AG04450 (cell line): ENCODE data around the gene NR2F1. TPM values are rescaled to one million over a fixed set of nuclear protein-coding genes. Genes with fewer than 3 reads are reported as not detected.

Experiments
- CTCF ChIA-PET: fragments of 300-600, 350-600 bp; formaldehyde crosslinking; extraction: SDS; loops from one replicate; lab custom pipeline; 2022; ENCODE audit warnings: antibody characterized with exemption, inconsistent platforms; lab: Charles Lee
- POLR2A ChIA-PET: fragments of 350-600 bp; formaldehyde crosslinking; extraction: SDS; loops from one replicate; lab custom pipeline; 2021; ENCODE audit warnings: antibody characterized with exemption, inconsistent platforms; lab: Yijun Ruan, JAX
- DNase-seq: peaks from one replicate; pipeline ENCODE4 v3.0.0-alpha.2; 2011; ENCODE audit warnings: low read depth, low spot score
- H3K27ac ChIP-seq: one replicate; pipeline ENCODE4 v1.5.1; 2012; ENCODE audit warnings: low read depth, low read length, control low read depth
- H3K27me3 ChIP-seq: one replicate; pipeline ENCODE4 v1.6.0; 2012; ENCODE audit warnings: low read length; ENCODE audit not compliant: control insufficient read depth, insufficient read depth
- H3K4me3 ChIP-seq: 2 replicates; pipeline ENCODE4 v1.5.1; 2011; ENCODE audit warnings: mild to moderate bottlenecking, low read depth, low read length, control low read depth
- H3K9me3 ChIP-seq: 2 replicates; pipeline ENCODE4 v1.5.1; 2012; ENCODE audit warnings: low read length; ENCODE audit not compliant: control insufficient read depth, insufficient read depth
- CTCF ChIP-seq: IDR thresholded peaks from 2 replicates; pipeline ENCODE4 v1.5.1; 2011; ENCODE audit warnings: low read depth, low read length, control low read depth, inconsistent platforms
- polyA plus RNA-seq: library from polyadenylated mRNA; depleted of rRNA; stranded (reverse); fragments of >200 nt; gene quantifications from 2 replicates; pipeline ENCODE4 v1.2.3, GENCODE V29; 2011

Gene NR2F1
- polyA plus RNA-seq, 1 experiment: 47.9 TPM

GRCh38 chr5:93585767-93586385, 2.9 kb downstream of the NR2F1 start:
- ChIA-PET CTCF (interaction anchor here (0.5 to 2.1 kb wide), 5 partner anchors 22 to 1364 kb away, joined by 3 to 13 read pairs (median 3); no protein-coding TSS in a partner anchor), POLR2A (no interaction called here)
- Histone ChIP-seq H3K4me3 (peak overlapping the region; percentile 92), H3K27me3 (no peaks in the 10 kb centered on the region), H3K27ac (peak overlapping the region; percentile 75), H3K9me3 (no peaks in the 10 kb centered on the region; the same call in 1 of the 2 replicates)
- DNase-seq: no peak
- TF ChIP-seq CTCF: no peak

GRCh38 chr5:93586736-93587596, 3.9 kb downstream of the NR2F1 start:
- H3K4me3 ChIP-seq: peak overlapping the region; percentile 92
- POLR2A ChIA-PET: interaction anchor here (0.7 to 1.4 kb wide), 7 partner anchors 14 to 544 kb away, joined by 3 to 7 read pairs (median 3); no protein-coding TSS in a partner anchor

DNA sequence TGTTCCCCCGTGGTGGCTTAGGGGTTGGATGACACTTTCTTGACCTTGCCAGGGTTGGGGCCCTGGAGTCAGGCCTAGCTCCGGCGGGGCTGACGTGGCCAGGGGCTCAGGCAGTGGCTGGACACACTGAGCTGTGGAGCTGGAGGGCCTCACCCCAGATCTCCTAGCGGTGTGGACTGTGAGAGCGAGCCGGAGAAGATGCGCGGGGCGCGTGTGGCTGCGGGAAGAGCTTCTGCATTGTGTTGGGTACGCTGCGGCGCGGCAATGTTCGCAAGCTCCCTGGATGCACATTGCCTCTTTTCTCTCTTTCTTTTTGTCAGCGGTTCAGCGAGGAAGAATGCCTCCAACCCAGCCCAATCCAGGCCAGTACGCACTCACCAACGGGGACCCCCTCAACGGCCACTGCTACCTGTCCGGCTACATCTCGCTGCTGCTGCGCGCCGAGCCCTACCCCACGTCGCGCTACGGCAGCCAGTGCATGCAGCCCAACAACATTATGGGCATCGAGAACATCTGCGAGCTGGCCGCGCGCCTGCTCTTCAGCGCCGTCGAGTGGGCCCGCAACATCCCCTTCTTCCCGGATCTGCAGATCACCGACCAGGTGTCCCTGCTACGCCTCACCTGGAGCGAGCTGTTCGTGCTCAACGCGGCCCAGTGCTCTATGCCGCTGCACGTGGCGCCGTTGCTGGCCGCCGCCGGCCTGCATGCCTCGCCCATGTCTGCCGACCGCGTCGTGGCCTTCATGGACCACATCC, 4.8 kb downstream of the NR2F1 start:
- CTCF ChIA-PET: interaction anchor here (0.6 to 1.6 kb wide), 7 partner anchors 14 to 582 kb away, joined by 3 to 10 read pairs (median 4); no protein-coding TSS in a partner anchor
- H3K27ac ChIP-seq: peak overlapping the region; percentile 87
- no peak for DNase-seq
- no peak for TF ChIP-seq CTCF
- peak overlapping the region; percentile 92 for H3K4me3 ChIP-seq
- POLR2A ChIA-PET: interaction anchor here (0.8 to 1.4 kb wide), 5 partner anchors 14 to 398 kb away, joined by 3 to 7 read pairs (median 3); no protein-coding TSS in a partner anchor
- H3K9me3 ChIP-seq: no peaks in the 10 kb centered on the region; the same call in 1 of the 2 replicates
- no peaks in the 10 kb centered on the region for H3K27me3 ChIP-seq

More at GRCh38 chr5:93586736-93587596, 3.9 kb downstream of the NR2F1 start:
- Histone ChIP-seq H3K27ac (peak overlapping the region; percentile 87), H3K27me3 (no peaks in the 10 kb centered on the region), H3K9me3 (no peaks in the 10 kb centered on the region; the same call in 1 of the 2 replicates)
- no peak for TF ChIP-seq CTCF
- no peak for DNase-seq
- CTCF ChIA-PET: interaction anchor here (0.6 to 2.1 kb wide), 11 partner anchors 14 to 1944 kb away, joined by 3 to 13 read pairs (median 3); no protein-coding TSS in a partner anchor

GRCh38 chr5:93588352-93589151, 5.5 kb downstream of the NR2F1 start:
- POLR2A ChIA-PET: interaction anchor here (1.0 to 1.2 kb wide), 3 partner anchors 13 to 201 kb away, joined by 3 to 6 read pairs (median 4); no protein-coding TSS in a partner anchor
- TF ChIP-seq CTCF: no peak
- H3K27ac ChIP-seq: peak overlapping the region; percentile 87
- DNase-seq: no peak
- CTCF ChIA-PET: interaction anchor here (1.2 to 1.6 kb wide), 2 partner anchors 19 to 213 kb away, joined by 3 to 4 read pairs; no protein-coding TSS in a partner anchor
- no peaks in the 10 kb centered on the region for H3K27me3 ChIP-seq
- H3K9me3 ChIP-seq: no peaks in the 10 kb centered on the region; the same call in 1 of the 2 replicates
- H3K4me3 ChIP-seq: peak overlapping the region; percentile 92
